Brain microvascular endothelial cell (primary cell): Measurements from ENCODE around the gene PLCD1.
"Not testable (repeated sequence)": the region's sequence is repeated elsewhere in the genome, so short reads cannot be mapped to it uniquely, and the experiment has no call there.

ENCODE experiments used
- DNase-seq: peaks from one replicate; pipeline ENCODE4 v3.0.0-alpha.2; 2020
- H3K27ac ChIP-seq: fragments of 250-450 bp; sonication (Bioruptor Pico); 2 replicates; pipeline ENCODE4 v1.5.1; 2020; ENCODE audit warnings: mild to moderate bottlenecking, moderate library complexity
- H3K27me3 ChIP-seq: fragments of 250-450 bp; sonication (Bioruptor Pico); replicated peaks from 2 replicates; pipeline ENCODE4 v1.5.1; 2020; ENCODE audit warnings: mild to moderate bottlenecking
- H3K36me3 ChIP-seq: fragments of 250-450 bp; sonication (Bioruptor Pico); replicated peaks from 2 replicates; pipeline ENCODE4 v1.5.1; 2020; ENCODE audit warnings: mild to moderate bottlenecking
- H3K4me3 ChIP-seq: 2 replicates; pipeline ENCODE4 v1.5.1; 2011; ENCODE audit warnings: low read depth, mild to moderate bottlenecking, control low read depth, low read length, moderate library complexity
- CTCF ChIP-seq: IDR thresholded peaks from 2 replicates; pipeline ENCODE4 v1.5.1; 2011; ENCODE audit warnings: low read depth, mild to moderate bottlenecking, moderate library complexity, low read length, control low read depth, inconsistent platforms; ENCODE audit errors: missing control alignments
- in situ Hi-C: cut with HindIII; loops from 2 replicates; pipeline ENCODE4 v1.10.0; 2017; ENCODE audit warnings: low sequenced_read_pairs, low pct_ligation_motif_present

Gene PLCD1

DNA sequence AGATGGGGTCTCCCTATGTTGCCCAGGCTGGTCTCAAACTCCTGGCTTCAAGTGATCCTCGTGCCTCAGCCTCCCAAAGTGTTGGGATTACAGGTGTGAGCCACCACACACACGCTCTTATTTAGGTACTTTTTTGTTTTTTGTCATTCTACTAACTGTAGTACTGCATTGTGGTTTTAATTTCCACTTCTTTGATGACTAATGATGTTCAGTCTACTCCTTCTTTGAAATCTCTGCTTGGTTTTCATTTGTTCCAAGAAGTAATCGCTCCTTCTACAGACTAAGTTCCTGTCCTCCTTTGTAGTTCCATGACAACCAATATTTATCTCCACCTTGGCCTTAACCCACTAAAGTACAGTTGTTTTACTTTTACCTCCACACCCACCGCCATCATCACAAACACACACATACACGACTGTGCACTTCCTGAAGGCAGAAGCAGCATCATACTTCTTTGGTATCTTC lies 9.0 kb upstream of the PLCD1 start:
- Histone ChIP-seq H3K4me3 (no peak overlapping the region), H3K27ac (no peak overlapping the region), H3K27me3 (no peaks in the 10 kb centered on the region), H3K36me3 (no peaks in the 10 kb centered on the region)
- in situ Hi-C loops: no loop called here
- DNase-seq: no peak
- TF ChIP-seq CTCF: no peak

DNA sequence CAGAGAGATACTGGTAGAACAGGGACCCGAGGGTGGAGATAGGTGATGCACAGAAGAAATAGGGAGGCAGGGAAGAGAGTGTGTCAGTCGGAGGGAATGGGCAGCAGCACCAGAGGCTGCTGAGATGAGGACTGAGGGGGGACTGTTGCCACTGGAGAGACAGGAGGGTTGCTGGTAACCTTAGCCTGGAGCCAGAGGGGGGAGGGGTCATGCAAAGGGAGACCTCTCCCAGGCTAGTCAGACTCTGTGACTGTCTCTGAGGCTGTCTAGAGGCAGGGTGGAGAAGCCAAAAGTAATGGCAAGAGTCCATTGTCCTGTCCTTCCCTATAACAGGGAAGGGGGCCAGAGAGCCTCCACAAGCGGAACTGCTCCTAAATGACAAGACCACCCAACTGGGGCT lies 7.5 kb upstream of the PLCD1 start:
- H3K36me3 ChIP-seq: no peaks in the 10 kb centered on the region
- DNase-seq: no peak
- TF ChIP-seq CTCF: no peak
- in situ Hi-C loops: no loop called here
- H3K27ac ChIP-seq: no peak overlapping the region
- H3K4me3 ChIP-seq: no peak overlapping the region
- no peaks in the 10 kb centered on the region for H3K27me3 ChIP-seq

- H3K27ac ChIP-seq: no peak overlapping the region
- no peak for TF ChIP-seq CTCF
- no peaks in the 10 kb centered on the region for H3K27me3 ChIP-seq
- H3K4me3 ChIP-seq: no peak overlapping the region
- H3K36me3 ChIP-seq: no peaks in the 10 kb centered on the region
- in situ Hi-C loops: no loop called here
- no peak for DNase-seq
Measured at GRCh38 chr3:38036286-38036685, 6.8 kb upstream of the PLCD1 start.

GRCh38 chr3:38034335-38034734 lies 4.9 kb upstream of the PLCD1 start:
- DNase-seq, H3K27ac ChIP-seq, in situ Hi-C loops, H3K36me3 ChIP-seq, H3K4me3 ChIP-seq, H3K27me3 ChIP-seq: not testable (repeated sequence)

GRCh38 chr3:38033586-38033985 lies 4.1 kb upstream of the PLCD1 start:
- H3K36me3 ChIP-seq, H3K4me3 ChIP-seq, DNase-seq, in situ Hi-C loops, H3K27ac ChIP-seq, H3K27me3 ChIP-seq: not testable (repeated sequence)

GRCh38 chr3:38032328-38032865 lies 3.0 kb upstream of the PLCD1 start:
- no peak overlapping the region for H3K27ac ChIP-seq
- in situ Hi-C loops: no loop called here
- no peak overlapping the region for H3K4me3 ChIP-seq
- no peak for TF ChIP-seq CTCF
- no peaks in the 10 kb centered on the region for H3K36me3 ChIP-seq
- no peaks in the 10 kb centered on the region for H3K27me3 ChIP-seq
- no peak for DNase-seq
